NCI-H524 (cell line): ENCODE results near the gene TTYH3.
A peak's percentile ranks its signal among the peaks of the same experiment; 100 is the strongest.
"Not testable (repeated sequence)": the region's sequence is repeated elsewhere in the genome, so short reads cannot be mapped to it uniquely, and the experiment has no call there.

Experiments used
- DNase-seq, 2 experiments: peaks; one replicate each; lab custom pipeline; 2025; lab: John Stamatoyannopoulos, UW

Gene TTYH3

GRCh38 chr7:2665359-2665791 is 33.6 kb downstream of the TTYH3 start:
- no peak for DNase-seq

GRCh38 chr7:2666155-2666554 is 34.4 kb downstream of the TTYH3 start:
- DNase-seq: no peak

GRCh38 chr7:2666588-2667250 is 34.9 kb downstream of the TTYH3 start:
- DNase-seq: no peak

- no peak for DNase-seq
Observed at GRCh38 chr7:2667843-2668242, 36.1 kb downstream of the TTYH3 start.

GRCh38 chr7:2668401-2668800 is 36.6 kb downstream of the TTYH3 start:
- no peak for DNase-seq

- no peak for DNase-seq
Observed at GRCh38 chr7:2670171-2670570, 38.4 kb downstream of the TTYH3 start.

GRCh38 chr7:2670720-2671391 is 39.1 kb downstream of the TTYH3 start:
- peak in 1 of 2 experiments; percentile 26 for DNase-seq

GRCh38 chr7:2673214-2673613 is 41.4 kb downstream of the TTYH3 start:
- DNase-seq: not testable (repeated sequence)

GRCh38 chr7:2673934-2674333 is 42.1 kb downstream of the TTYH3 start:
- no peak for DNase-seq

- no peak for DNase-seq
Observed at GRCh38 chr7:2675256-2675764, 43.5 kb downstream of the TTYH3 start.

- peak in 1 of 2 experiments; percentile 26 for DNase-seq
Observed at GRCh38 chr7:2676576-2676975, 44.8 kb downstream of the TTYH3 start.

GRCh38 chr7:2678454-2678853 is 46.7 kb downstream of the TTYH3 start:
- not testable (repeated sequence) for DNase-seq

GRCh38 chr7:2679135-2680127 is 47.6 kb downstream of the TTYH3 start:
- not testable (repeated sequence) for DNase-seq

- no peak for DNase-seq
Observed at GRCh38 chr7:2680256-2680655, 48.5 kb downstream of the TTYH3 start.

GRCh38 chr7:2680792-2681490 is 49.2 kb downstream of the TTYH3 start:
- peak; percentile 8 to 50 for DNase-seq

GRCh38 chr7:2681929-2682799 is 50.4 kb downstream of the TTYH3 start:
- no peak for DNase-seq

GRCh38 chr7:2684501-2684900 is 52.7 kb downstream of the TTYH3 start:
- DNase-seq: no peak

- DNase-seq: no peak
Observed at GRCh38 chr7:2686101-2686500, 54.3 kb downstream of the TTYH3 start.

- peak; percentile 30 to 49 for DNase-seq
Observed at GRCh38 chr7:2687338-2687869, 55.6 kb downstream of the TTYH3 start.

- no peak for DNase-seq
Observed at GRCh38 chr7:2687881-2688318, 56.1 kb downstream of the TTYH3 start, which contains the start of gene AMZ1. AMZ1 (plus strand) TSS chr7:2688202; CDS start chr7:2700452, 12,250 bp downstream.
